Measurements from ENCODE around the gene DNAH1. TPM values are rescaled to one million over a fixed set of nuclear protein-coding genes. Genes with fewer than 3 reads are reported as not detected.

The DNAH1 gene
- total and polyA plus RNA-seq, 2 experiments from 2014 or later = 0.81 to 1.8 TPM

GRCh38 chr3:52433996-52434479 is 117.9 kb downstream of the DNAH1 start (continued):
- TF ChIP-seq ZNF462 (CRISPR knock-in tag; IDR thresholded peaks at IDR 0.05) = no peak

- Histone ChIP-seq H3K27ac (ENCODE audit: low read depth) (no peak overlapping the region), H2AFZ (no peak overlapping the region), H3F3A (replicated peaks; ENCODE audit: low read depth) (no peaks in the 10 kb centered on the region), H3K36me3 (ENCODE audit: insufficient read depth) (no peaks in the 10 kb centered on the region), H3K4me1 (ENCODE audit: insufficient read depth) (no peaks in the 10 kb centered on the region), H4K20me1 (replicated peaks; ENCODE audit: insufficient read depth) (no peaks in the 10 kb centered on the region), H3K27me3 (ENCODE audit: insufficient read depth) (no peaks in the 10 kb centered on the region), H3K4me2 (no peak overlapping the region), H3K79me2 (replicated peaks; ENCODE audit: insufficient read depth) (no peaks in the 10 kb centered on the region), H3K9me2 (ENCODE audit: insufficient read depth) (no peaks in the 10 kb centered on the region), H3K4me3 (no peak overlapping the region)
- Mint-ChIP-seq H3K4me1 (peaks cover 11% of the 10 kb centered on the region), H3K9me3 (no peaks in the 10 kb centered on the region), H3K27me3 (ENCODE audit: insufficient read depth, low read depth, poor library complexity) (peaks cover 7% of the 10 kb centered on the region), H3K27ac (no peak overlapping the region), H3K36me3 (ENCODE audit: low read depth) (no peaks in the 10 kb centered on the region; the same call in 2 of the 3 replicates), H3K4me3 (no peak overlapping the region)
- no peak for ATAC-seq
- no peak for DNase-seq (ENCODE audit: low spot score)
- no peak for TF ChIP-seq NANOG (IDR thresholded peaks at IDR 0.05; ENCODE audit: borderline replicate concordance)
Observed at GRCh38 chr3:52434491-52435115, 118.5 kb downstream of the DNAH1 start.

Measured in GM23338 (cell line).